Esophagus muscularis mucosa (tissue), 3 donors: ENCODE results near the gene DZANK1.

ENCODE experiments used
- POLR2A ChIP-seq: fragments of 450-650 bp; IDR thresholded peaks from one replicate; pipeline ENCODE4 v1.6.1; 2017; ENCODE audit warnings: antibody characterized with exemption, moderate library complexity, mild to moderate bottlenecking, low read depth
- TF ChIP-seq, protein P1 (sequence below), 3 experiments: fragments of 200-600 bp in 2 of 3; fragments of 450-650 bp in 1 of 3; sonication (generic) in 2 of 3; IDR thresholded peaks; one replicate each; pipeline ENCODE4 v1.5.1; 2017 to 2019; ENCODE audit warnings: antibody characterized with exemption in 3 of 3, mild to moderate bottlenecking in 2 of 3, moderate library complexity in 1 of 3

DNA sequence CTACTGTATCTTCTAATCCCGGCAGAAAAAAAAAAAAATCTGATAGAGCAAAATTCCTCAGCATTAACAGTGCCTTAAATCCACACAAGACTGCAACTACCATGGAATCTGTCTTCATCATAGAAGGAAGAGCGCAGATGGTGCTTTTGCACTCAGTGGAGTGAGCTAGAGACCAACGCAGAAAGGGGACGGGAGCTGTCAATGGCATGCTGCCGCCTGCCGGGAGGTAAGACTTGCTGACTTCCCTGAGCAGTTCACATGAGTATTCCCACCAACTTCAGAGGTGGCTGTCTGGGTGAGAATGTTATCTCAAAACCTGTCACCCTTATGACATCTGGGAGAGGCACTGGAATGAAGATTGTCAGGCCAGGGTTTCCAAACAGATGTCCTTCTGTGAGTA, 35.6 kb downstream of the DZANK1 start:
- TF ChIP-seq, protein P1, sequence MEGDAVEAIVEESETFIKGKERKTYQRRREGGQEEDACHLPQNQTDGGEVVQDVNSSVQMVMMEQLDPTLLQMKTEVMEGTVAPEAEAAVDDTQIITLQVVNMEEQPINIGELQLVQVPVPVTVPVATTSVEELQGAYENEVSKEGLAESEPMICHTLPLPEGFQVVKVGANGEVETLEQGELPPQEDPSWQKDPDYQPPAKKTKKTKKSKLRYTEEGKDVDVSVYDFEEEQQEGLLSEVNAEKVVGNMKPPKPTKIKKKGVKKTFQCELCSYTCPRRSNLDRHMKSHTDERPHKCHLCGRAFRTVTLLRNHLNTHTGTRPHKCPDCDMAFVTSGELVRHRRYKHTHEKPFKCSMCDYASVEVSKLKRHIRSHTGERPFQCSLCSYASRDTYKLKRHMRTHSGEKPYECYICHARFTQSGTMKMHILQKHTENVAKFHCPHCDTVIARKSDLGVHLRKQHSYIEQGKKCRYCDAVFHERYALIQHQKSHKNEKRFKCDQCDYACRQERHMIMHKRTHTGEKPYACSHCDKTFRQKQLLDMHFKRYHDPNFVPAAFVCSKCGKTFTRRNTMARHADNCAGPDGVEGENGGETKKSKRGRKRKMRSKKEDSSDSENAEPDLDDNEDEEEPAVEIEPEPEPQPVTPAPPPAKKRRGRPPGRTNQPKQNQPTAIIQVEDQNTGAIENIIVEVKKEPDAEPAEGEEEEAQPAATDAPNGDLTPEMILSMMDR (IDR thresholded peaks at IDR 0.05) = no peak
- no peak for TF ChIP-seq POLR2A
